Glutamatergic neuron (in vitro differentiated cells): Measurements from ENCODE around the gene DPEP2. TPM values are rescaled to one million over a fixed set of nuclear protein-coding genes. Genes with fewer than 3 reads are reported as not detected.
"Not testable (repeated sequence)": the region's sequence is repeated elsewhere in the genome, so short reads cannot be mapped to it uniquely, and the experiment has no call there.

Experiments used
- DNase-seq: peaks from one replicate; pipeline ENCODE4 v3.0.0; 2022
- H3K27ac Mint-ChIP-seq: one replicate; pipeline ENCODE4 v1.8.0; 2020; ENCODE audit warnings: mild to moderate bottlenecking, mixed read lengths, inconsistent platforms; ENCODE audit not compliant: unreplicated experiment
- H3K27me3 Mint-ChIP-seq: one replicate; pipeline ENCODE4 v1.8.0; 2020; ENCODE audit warnings: mild to moderate bottlenecking, moderate library complexity, mixed read lengths, inconsistent platforms; ENCODE audit not compliant: unreplicated experiment
- H3K36me3 Mint-ChIP-seq: one replicate; pipeline ENCODE4 v1.8.0; 2020; ENCODE audit warnings: mild to moderate bottlenecking, mixed read lengths, inconsistent platforms; ENCODE audit not compliant: unreplicated experiment
- H3K4me1 Mint-ChIP-seq: one replicate; pipeline ENCODE4 v1.8.0; 2020; ENCODE audit warnings: mild to moderate bottlenecking, low read depth, mixed read lengths, inconsistent platforms; ENCODE audit not compliant: unreplicated experiment
- H3K4me3 Mint-ChIP-seq: one replicate; pipeline ENCODE4 v1.8.0; 2020; ENCODE audit warnings: mild to moderate bottlenecking, mixed read lengths, inconsistent platforms; ENCODE audit not compliant: unreplicated experiment
- H3K9me3 Mint-ChIP-seq: one replicate; pipeline ENCODE4 v1.8.0; 2020; ENCODE audit warnings: mild to moderate bottlenecking, moderate library complexity, mixed read lengths, inconsistent platforms; ENCODE audit not compliant: unreplicated experiment
- CTCF ChIP-seq: fragments of 200-600 bp; sonication (generic); IDR thresholded peaks from one replicate; pipeline ENCODE4 v1.5.0; 2021; ENCODE audit not compliant: partially characterized antibody, unreplicated experiment
- total RNA-seq: library from RNA; stranded (reverse); fragmentation: NEBNext Ultra II Directional; extraction: Animal tissue kit (Norgen Biotek cat#: 25700); gene quantifications from one replicate; pipeline ENCODE4 v1.2.1, GENCODE V29; 2021; ENCODE audit not compliant: unreplicated experiment

Gene DPEP2
- total RNA-seq, 1 donor from 2014 or later = not detected

GRCh38 chr16:67941469-67942199 lies 57.6 kb downstream of the DPEP2 start:
- TF ChIP-seq CTCF = no peak
- Mint-ChIP-seq H3K27me3 (peaks cover 7% of the 10 kb centered on the region), H3K4me1 (peaks cover 5% of the 10 kb centered on the region), H3K4me3 (no peak overlapping the region), H3K36me3 (no peaks in the 10 kb centered on the region), H3K9me3 (peaks cover 7% of the 10 kb centered on the region), H3K27ac (no peak overlapping the region)
- no peak for DNase-seq

GRCh38 chr16:67940446-67941089 lies 58.7 kb downstream of the DPEP2 start:
- H3K4me1 Mint-ChIP-seq = peaks cover 5% of the 10 kb centered on the region
- peaks cover 13% of the 10 kb centered on the region for H3K27me3 Mint-ChIP-seq
- no peak overlapping the region for H3K27ac Mint-ChIP-seq
- no peaks in the 10 kb centered on the region for H3K36me3 Mint-ChIP-seq
- TF ChIP-seq CTCF = no peak
- H3K9me3 Mint-ChIP-seq = peaks cover 9% of the 10 kb centered on the region
- no peak for DNase-seq
- no peak overlapping the region for H3K4me3 Mint-ChIP-seq

GRCh38 chr16:67939507-67940445 lies 59.5 kb downstream of the DPEP2 start:
- H3K4me1 Mint-ChIP-seq = peaks cover 11% of the 10 kb centered on the region
- no peaks in the 10 kb centered on the region for H3K36me3 Mint-ChIP-seq
- H3K9me3 Mint-ChIP-seq = peaks cover 12% of the 10 kb centered on the region
- no peak overlapping the region for H3K27ac Mint-ChIP-seq
- H3K4me3 Mint-ChIP-seq = no peak overlapping the region
- peaks cover 18% of the 10 kb centered on the region for H3K27me3 Mint-ChIP-seq
- no peak for DNase-seq
- TF ChIP-seq CTCF = no peak

- Mint-ChIP-seq H3K9me3 (peaks cover 12% of the 10 kb centered on the region), H3K27me3 (peaks cover 18% of the 10 kb centered on the region), H3K4me1 (peaks cover 13% of the 10 kb centered on the region)
- H3K4me3 Mint-ChIP-seq, H3K27ac Mint-ChIP-seq, H3K36me3 Mint-ChIP-seq, DNase-seq: not testable (repeated sequence)
Measured at GRCh38 chr16:67937713-67938112, 61.6 kb downstream of the DPEP2 start.

Other genes starting within 250 kb of the DPEP2 start
- gene RANBP10, start 192.9 kb downstream of the DPEP2 start, total RNA-seq = 32.0 TPM
- 3.4 TPM for gene TSNAXIP1, start 192.6 kb downstream of the DPEP2 start, total RNA-seq
- 23.1 TPM for gene THAP11, start 157.2 kb downstream of the DPEP2 start, total RNA-seq
- gene NUTF2, start 152.6 kb downstream of the DPEP2 start, total RNA-seq = 196 TPM
- 153 TPM for gene CENPT, start 151.8 kb downstream of the DPEP2 start, total RNA-seq
- 142 TPM for gene EDC4, start 126.4 kb downstream of the DPEP2 start, total RNA-seq
- 1.0 TPM for gene NRN1L, start 114.6 kb downstream of the DPEP2 start, total RNA-seq
- 27.9 TPM for gene PSKH1, start 106.2 kb downstream of the DPEP2 start, total RNA-seq
- gene CTRL, start 67.6 kb downstream of the DPEP2 start, total RNA-seq = 2.8 TPM
- 11.0 TPM for gene PSMB10, start 62.6 kb downstream of the DPEP2 start, total RNA-seq
- gene LCAT, start 55.4 kb downstream of the DPEP2 start, total RNA-seq = 8.7 TPM
- gene SLC12A4, start 30.8 kb downstream of the DPEP2 start, total RNA-seq = 19.9 TPM
- gene DPEP3, start 19.0 kb downstream of the DPEP2 start, total RNA-seq = not detected
- not detected for gene DPEP2NB, start 16.4 kb upstream of the DPEP2 start, total RNA-seq
- 6.7 TPM for gene DDX28, start 23.7 kb upstream of the DPEP2 start, total RNA-seq
- gene DUS2, start 23.8 kb upstream of the DPEP2 start, total RNA-seq = 21.0 TPM
- 33.1 TPM for gene NFATC3, start 85.9 kb upstream of the DPEP2 start, total RNA-seq
- not detected for gene ESRP2, start 236.6 kb upstream of the DPEP2 start, total RNA-seq
- gene PLA2G15, start 245.9 kb upstream of the DPEP2 start, total RNA-seq = 11.9 TPM